ENCODE results near the gene TMEM200A. TPM values are rescaled to one million over a fixed set of nuclear protein-coding genes. Genes with fewer than 3 reads are reported as not detected.

The TMEM200A gene
- polyA plus RNA-seq, 3 donors, result not detected

DNA sequence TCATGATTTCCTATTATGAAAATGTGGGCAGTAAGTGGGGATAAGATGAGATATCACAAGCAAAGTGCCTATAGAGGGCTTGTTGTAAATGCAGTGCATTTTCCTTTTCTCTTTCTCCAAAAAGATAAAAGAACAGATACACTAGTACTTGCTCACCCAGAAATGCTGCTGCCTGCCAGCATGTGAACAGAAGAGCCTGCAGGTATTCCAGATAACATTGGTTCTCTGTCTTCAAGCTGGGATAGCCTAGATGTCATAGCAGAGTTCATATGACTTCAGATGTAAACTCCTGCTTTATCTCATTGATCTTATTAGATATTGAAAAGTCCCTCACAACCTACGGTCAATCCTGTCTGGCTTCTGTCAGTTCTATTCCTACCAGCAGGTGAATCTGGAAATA, 123.7 kb downstream of the TMEM200A start:
- intact Hi-C loops (cut with micrococcal nuclease), result no loop called here
- Histone ChIP-seq H3K27ac (ENCODE audit: low read depth in 1 of 2, low read length in 2 of 2) (no peak overlapping the region), H3K4me3 (replicated peaks in 1 of 3; ENCODE audit: low read depth in 2 of 3, low read length in 3 of 3) (no peak overlapping the region), H3K9me3 (replicated peaks in 1 of 2; ENCODE audit: control insufficient read depth in 1 of 2, insufficient read depth in 1 of 2, low read length in 2 of 2) (no peaks in the 10 kb centered on the region), H2AFZ (ENCODE audit: insufficient read depth, low read depth, low read length, poor library complexity, severe bottlenecking) (no peak overlapping the region), H3K9ac (ENCODE audit: insufficient read depth, low read length, poor library complexity, severe bottlenecking) (no peak overlapping the region), H3K36me3 (replicated peaks in 1 of 2; ENCODE audit: control insufficient read depth in 1 of 2, insufficient read depth in 2 of 2, low read length in 2 of 2) (no peaks in the 10 kb centered on the region), H3K79me2 (ENCODE audit: insufficient read depth, low read length) (no peaks in the 10 kb centered on the region), H3K27me3 (ENCODE audit: control insufficient read depth in 2 of 2, insufficient read depth in 2 of 2, low read length in 2 of 2) (no peaks in the 10 kb centered on the region), H4K20me1 (ENCODE audit: insufficient read depth, low read length) (no peaks in the 10 kb centered on the region), H3K4me1 (ENCODE audit: control insufficient read depth in 1 of 2, insufficient read depth in 2 of 2, low read length in 2 of 2) (no peaks in the 10 kb centered on the region), H3K4me2 (replicated peaks; ENCODE audit: extremely low read depth, low read length, poor library complexity, severe bottlenecking) (no peak overlapping the region)
- H3K4me1 Mint-ChIP-seq, result no peaks in the 10 kb centered on the region
- whole genome bisulfite sequencing (ENCODE audit: insufficient coverage), result 100% methylated on average over 1 of the region's 1 CpG
- H3K27ac Mint-ChIP-seq, result no peak overlapping the region
- TF ChIP-seq, protein P1, sequence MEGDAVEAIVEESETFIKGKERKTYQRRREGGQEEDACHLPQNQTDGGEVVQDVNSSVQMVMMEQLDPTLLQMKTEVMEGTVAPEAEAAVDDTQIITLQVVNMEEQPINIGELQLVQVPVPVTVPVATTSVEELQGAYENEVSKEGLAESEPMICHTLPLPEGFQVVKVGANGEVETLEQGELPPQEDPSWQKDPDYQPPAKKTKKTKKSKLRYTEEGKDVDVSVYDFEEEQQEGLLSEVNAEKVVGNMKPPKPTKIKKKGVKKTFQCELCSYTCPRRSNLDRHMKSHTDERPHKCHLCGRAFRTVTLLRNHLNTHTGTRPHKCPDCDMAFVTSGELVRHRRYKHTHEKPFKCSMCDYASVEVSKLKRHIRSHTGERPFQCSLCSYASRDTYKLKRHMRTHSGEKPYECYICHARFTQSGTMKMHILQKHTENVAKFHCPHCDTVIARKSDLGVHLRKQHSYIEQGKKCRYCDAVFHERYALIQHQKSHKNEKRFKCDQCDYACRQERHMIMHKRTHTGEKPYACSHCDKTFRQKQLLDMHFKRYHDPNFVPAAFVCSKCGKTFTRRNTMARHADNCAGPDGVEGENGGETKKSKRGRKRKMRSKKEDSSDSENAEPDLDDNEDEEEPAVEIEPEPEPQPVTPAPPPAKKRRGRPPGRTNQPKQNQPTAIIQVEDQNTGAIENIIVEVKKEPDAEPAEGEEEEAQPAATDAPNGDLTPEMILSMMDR (IDR thresholded peaks at IDR 0.05), result no peak
- no peak for DNase-seq
- H3K4me3 Mint-ChIP-seq, result no peak overlapping the region
- H3K27me3 Mint-ChIP-seq (ENCODE audit: low read depth in 3 of 3), result no peaks in the 10 kb centered on the region
- H3K36me3 Mint-ChIP-seq, result no peaks in the 10 kb centered on the region
- peaks cover 0 to 14% (median 6%) of the 10 kb centered on the region in 7 donors for H3K9me3 Mint-ChIP-seq

Other genes with a start within 250 kb of the TMEM200A start
- gene SAMD3, start 143.1 kb upstream of the TMEM200A start, polyA plus RNA-seq, result under 1 TPM in 2 of 3 donors, not detected in 1; 0.33 to 0.49 TPM

Data from CD14-positive monocyte (primary cell).